PC-9 (cell line): ENCODE results near the gene IDI1. TPM values are rescaled to one million over a fixed set of nuclear protein-coding genes. Genes with fewer than 3 reads are reported as not detected.
"Not testable (repeated sequence)": the region's sequence is repeated elsewhere in the genome, so short reads cannot be mapped to it uniquely, and the experiment has no call there.

ENCODE experiments used
- BruUV-seq: library from RNA; stranded (reverse); fragments of 400-500 nt; replicated peaks from 2 replicates; lab custom pipeline; 2021; lab: Mats Ljungman, UMichigan
- CTCF ChIA-PET: fragments of 300-600 bp; sonication (Branson Sonifier 250); formaldehyde crosslinking; loops from one replicate; lab custom pipeline; 2022; ENCODE audit warnings: antibody characterized with exemption; lab: Charles Lee
- POLR2A ChIA-PET: fragments of 300-600 bp; sonication (Branson Sonifier 250); formaldehyde crosslinking; loops from one replicate; lab custom pipeline; 2022; ENCODE audit warnings: antibody characterized with exemption; ENCODE audit not compliant: unreplicated experiment; lab: Charles Lee
- DNase-seq, 2 experiments: peaks; one replicate each; pipeline versions ENCODE4 v3.0.0 to v3.0.0-alpha.2; 2015 to 2022; ENCODE audit warnings: mixed read lengths in 1 of 2
- H2AFZ ChIP-seq: fragments of 200-600 bp; sonication (generic); 2 replicates; pipeline ENCODE4 v1.8.1; 2017; ENCODE audit warnings: antibody characterized with exemption
- H3F3A ChIP-seq: fragments of 200-600 bp; sonication (generic); 2 replicates; pipeline ENCODE4 v1.8.1; 2017; ENCODE audit warnings: antibody characterized with exemption, mild to moderate bottlenecking, low read depth; ENCODE audit not compliant: insufficient read depth
- H3K27ac ChIP-seq: fragments of 200-600 bp; sonication (generic); 2 replicates; pipeline ENCODE4 v1.6.1; 2016; ENCODE audit warnings: mixed run types
- H3K27me3 ChIP-seq: fragments of 200-600 bp; sonication (generic); 2 replicates; pipeline ENCODE4 v1.6.1; 2016; ENCODE audit warnings: low read depth, mixed run types; ENCODE audit not compliant: insufficient read depth
- H3K36me3 ChIP-seq: fragments of 200-600 bp; sonication (generic); 2 replicates; pipeline ENCODE4 v1.6.1; 2016; ENCODE audit warnings: low read depth, mixed run types
- H3K4me1 ChIP-seq: fragments of 200-600 bp; sonication (generic); replicated peaks from 2 replicates; pipeline ENCODE4 v1.6.1; 2016; ENCODE audit warnings: mixed run types; ENCODE audit not compliant: insufficient read depth
- H3K4me2 ChIP-seq: fragments of 200-600 bp; sonication (generic); 2 replicates; pipeline ENCODE4 v1.6.1; 2017; ENCODE audit warnings: mixed run types
- H3K4me3 ChIP-seq: fragments of 200-600 bp; sonication (generic); 2 replicates; pipeline ENCODE4 v1.6.1; 2016; ENCODE audit warnings: mixed run types
- H3K79me2 ChIP-seq: fragments of 200-600 bp; sonication (generic); 2 replicates; pipeline ENCODE4 v1.6.1; 2017; ENCODE audit warnings: low read depth, mixed run types
- H3K9me2 ChIP-seq: fragments of 200-600 bp; sonication (generic); 2 replicates; pipeline ENCODE4 v1.8.1; 2017; ENCODE audit warnings: mild to moderate bottlenecking; ENCODE audit not compliant: insufficient read depth
- H3K9me3 ChIP-seq: fragments of 200-600 bp; sonication (generic); 2 replicates; pipeline ENCODE4 v1.8.1; 2016; ENCODE audit warnings: low read depth; ENCODE audit not compliant: insufficient read depth
- H4K20me1 ChIP-seq: fragments of 200-600 bp; sonication (generic); 2 replicates; pipeline ENCODE4 v1.8.1; 2017; ENCODE audit not compliant: insufficient read depth
- CTCF ChIP-seq: fragments of 200-600 bp; sonication (generic); conservative IDR thresholded peaks from 2 replicates; pipeline ENCODE4 v1.6.1; 2017; ENCODE audit warnings: mixed run types, antibody characterized with exemption, mild to moderate bottlenecking, moderate library complexity
- EZH2 ChIP-seq: fragments of 200-600 bp; sonication (generic); IDR thresholded peaks from 2 replicates; pipeline ENCODE4 v1.8.0; 2017; ENCODE audit warnings: antibody characterized with exemption, low read depth
- intact Hi-C: fragments of 100-400 bp; cut with micrococcal nuclease; formaldehyde crosslinking; loops from one replicate; pipeline ENCODE4 v1.10.0; 2022; ENCODE audit not compliant: unreplicated experiment
- total RNA-seq: library from RNA; stranded (reverse); gene quantifications from 2 replicates; pipeline ENCODE4 v1.2.3, GENCODE V29; 2021

The IDI1 gene
- total RNA-seq, 1 experiment from 2014 or later, result 57.7 TPM

DNA sequence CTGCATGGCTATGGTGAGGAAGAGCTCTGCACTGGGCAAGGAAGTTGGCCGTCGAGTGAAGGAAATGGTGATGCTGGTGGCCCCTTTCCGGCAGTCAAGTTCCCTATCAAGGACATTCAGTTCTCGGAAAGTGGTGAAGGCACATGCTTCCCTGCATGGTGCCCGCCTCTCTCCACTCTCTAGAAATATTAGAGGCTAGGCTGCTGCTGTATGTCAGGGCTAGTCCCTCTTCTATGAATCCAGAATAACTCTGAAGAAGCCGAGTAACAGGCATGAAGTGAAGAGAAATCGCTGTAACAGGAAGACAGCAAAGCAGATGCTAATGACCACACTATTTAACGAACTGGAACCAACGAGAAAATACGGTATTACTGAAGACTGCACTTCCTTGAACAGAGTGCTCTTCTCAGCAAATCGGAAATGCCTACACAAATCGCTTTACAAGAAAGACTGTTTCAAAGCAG is 5.4 kb downstream of the IDI1 start:
- no TSS peak for BruUV-seq
- Histone ChIP-seq H3K27me3 (no peaks in the 10 kb centered on the region), H3F3A (peaks cover 17% of the 10 kb centered on the region), H3K9me3 (no peaks in the 10 kb centered on the region), H3K79me2 (peaks cover 40% of the 10 kb centered on the region), H3K36me3 (0 out of 2 replicates have a peak, but pooled peaks cover 4% of the 10 kb centered on the region), H3K4me3 (no peak overlapping the region), H3K4me2 (no peak overlapping the region), H4K20me1 (peaks cover 10% of the 10 kb centered on the region; the same call in 1 of the 2 replicates), H3K9me2 (no peaks in the 10 kb centered on the region), H3K27ac (no peak overlapping the region), H2AFZ (no peak overlapping the region), H3K4me1 (no peaks in the 10 kb centered on the region; the same call in 1 of the 2 replicates)
- DNase-seq, result no peak
- intact Hi-C loops, result no loop called here
- no peak for TF ChIP-seq CTCF
- TF ChIP-seq EZH2, result no peak
- ChIA-PET POLR2A (no interaction called here), CTCF (no interaction called here)

DNA sequence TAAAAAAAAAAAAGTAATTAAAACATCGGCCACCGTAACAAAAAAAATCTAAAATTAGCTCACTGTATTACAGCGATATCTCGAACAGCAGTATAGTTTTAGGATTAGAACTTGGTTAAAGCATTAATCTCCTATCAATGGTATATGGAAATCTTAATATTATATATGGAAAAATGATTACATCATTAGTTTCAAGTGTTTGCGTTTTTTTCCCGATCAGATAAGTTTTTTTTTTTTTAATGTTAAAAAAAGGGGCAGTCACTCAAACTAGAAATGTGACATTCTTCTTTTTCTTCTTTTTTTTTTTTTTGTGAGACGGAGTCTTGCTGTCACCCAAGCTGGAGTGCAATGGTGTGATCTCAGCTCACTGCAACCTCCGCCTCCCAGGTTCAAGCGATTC is 7.4 kb downstream of the IDI1 start:
- POLR2A ChIA-PET, result interaction anchor here (0.7 kb wide), 1 partner anchor 1940 kb away, joined by 15 read pairs; no protein-coding TSS in a partner anchor
- Histone ChIP-seq H2AFZ (no peak overlapping the region), H3K4me3 (no peak overlapping the region), H3K36me3 (0 out of 2 replicates have a peak, but pooled peaks cover 4% of the 10 kb centered on the region), H3K27ac (no peak overlapping the region), H3F3A (peaks cover 13% of the 10 kb centered on the region), H3K4me1 (no peaks in the 10 kb centered on the region), H3K79me2 (peaks cover 28% of the 10 kb centered on the region), H3K27me3 (no peaks in the 10 kb centered on the region), H3K9me2 (no peaks in the 10 kb centered on the region), H3K4me2 (no peak overlapping the region), H4K20me1 (peaks cover 10% of the 10 kb centered on the region; the same call in 1 of the 2 replicates), H3K9me3 (no peaks in the 10 kb centered on the region)
- no peak for DNase-seq
- BruUV-seq, result no TSS peak
- CTCF ChIA-PET, result no interaction called here
- intact Hi-C loops, result no loop called here
- TF ChIP-seq CTCF (no peak), EZH2 (no peak)

DNA sequence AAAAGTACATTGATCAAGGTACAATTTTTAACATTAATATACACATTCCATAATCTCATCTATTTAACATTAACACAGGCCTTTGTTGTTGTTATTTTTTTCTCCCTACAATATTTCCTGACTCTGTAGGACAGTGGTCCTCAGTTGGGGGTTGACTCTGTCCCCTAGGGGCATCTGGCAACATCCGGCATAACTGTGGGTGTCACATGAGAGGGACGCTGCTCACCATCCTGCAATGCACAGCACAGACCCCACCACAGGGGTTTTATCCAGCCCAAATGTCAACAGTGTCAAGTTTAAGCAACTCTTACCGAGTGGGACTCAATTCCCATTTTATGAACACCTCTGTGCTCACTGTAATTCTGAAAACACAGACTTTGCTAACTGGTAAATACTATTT is 8.8 kb downstream of the IDI1 start:
- TF ChIP-seq CTCF (no peak), EZH2 (no peak)
- no peaks in the 10 kb centered on the region for H3K9me2 ChIP-seq
- no peak overlapping the region for H3K4me2 ChIP-seq
- peaks cover 13% of the 10 kb centered on the region for H3F3A ChIP-seq
- H3K79me2 ChIP-seq, result peaks cover 16% of the 10 kb centered on the region
- peaks cover 3% of the 10 kb centered on the region; the same call in 1 of the 2 replicates for H4K20me1 ChIP-seq
- no peaks in the 10 kb centered on the region for H3K27me3 ChIP-seq
- 0 out of 2 replicates have a peak, but pooled peaks cover 4% of the 10 kb centered on the region for H3K36me3 ChIP-seq
- intact Hi-C loops, result no loop called here
- DNase-seq, result no peak
- H3K4me3 ChIP-seq, result no peak overlapping the region
- H2AFZ ChIP-seq, result no peak overlapping the region
- no peaks in the 10 kb centered on the region for H3K4me1 ChIP-seq
- BruUV-seq, result no TSS peak
- ChIA-PET POLR2A (no interaction called here), CTCF (no interaction called here)
- H3K9me3 ChIP-seq, result no peaks in the 10 kb centered on the region
- no peak overlapping the region for H3K27ac ChIP-seq

DNA sequence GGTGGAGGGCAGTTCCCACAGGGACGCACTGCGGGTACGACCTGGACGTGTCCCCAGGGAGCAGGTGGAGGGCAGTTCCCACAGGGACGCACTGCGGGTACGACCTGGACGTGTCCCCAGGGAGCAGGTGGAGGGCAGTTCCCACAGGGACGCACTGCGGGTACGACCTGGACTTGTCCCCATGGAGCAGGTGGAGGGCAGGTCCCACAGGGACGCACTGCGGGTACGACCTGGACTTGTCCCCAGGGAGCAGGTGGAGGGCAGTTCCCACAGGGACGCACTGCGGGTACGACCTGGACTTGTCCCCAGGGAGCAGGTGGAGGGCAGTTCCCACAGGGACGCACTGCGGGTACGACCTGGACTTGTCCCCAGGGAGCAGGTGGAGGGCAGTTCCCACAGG is 10.2 kb downstream of the IDI1 start:
- H3K36me3 ChIP-seq, H2AFZ ChIP-seq, intact Hi-C loops, H3K27me3 ChIP-seq, DNase-seq, H3K9me2 ChIP-seq, H3K4me1 ChIP-seq, POLR2A ChIA-PET, H3K4me2 ChIP-seq, H3K4me3 ChIP-seq, H4K20me1 ChIP-seq, H3K9me3 ChIP-seq, CTCF ChIA-PET, BruUV-seq, H3K79me2 ChIP-seq, H3K27ac ChIP-seq: not testable (repeated sequence)
- H3F3A ChIP-seq, result peaks cover 13% of the 10 kb centered on the region
